Ovary (tissue), 3 donors: ENCODE results near the gene CCDC61.

Source experiments
- EP300 ChIP-seq: sonication (generic); formaldehyde crosslinking; IDR thresholded peaks from one replicate; pipeline ENCODE4 v1.6.1; 2017; ENCODE audit warnings: antibody characterized with exemption
- POLR2A ChIP-seq: fragments of 450-650 bp; IDR thresholded peaks from one replicate; pipeline ENCODE4 v1.6.1; 2017; ENCODE audit warnings: antibody characterized with exemption, mild to moderate bottlenecking, moderate library complexity
- TF ChIP-seq, protein P1 (sequence below), 3 donors: fragments of 450-650 bp in 2 of 3; fragments of 200-600 bp in 1 of 3; IDR thresholded peaks; one replicate each; pipeline versions ENCODE4 v1.5.1 to v1.8.0; 2016 to 2022; ENCODE audit warnings: antibody characterized with exemption in 3 of 3, mild to moderate bottlenecking in 1 of 3
- donor health status: DM: no; HTN: no; CAD: no.

DNA sequence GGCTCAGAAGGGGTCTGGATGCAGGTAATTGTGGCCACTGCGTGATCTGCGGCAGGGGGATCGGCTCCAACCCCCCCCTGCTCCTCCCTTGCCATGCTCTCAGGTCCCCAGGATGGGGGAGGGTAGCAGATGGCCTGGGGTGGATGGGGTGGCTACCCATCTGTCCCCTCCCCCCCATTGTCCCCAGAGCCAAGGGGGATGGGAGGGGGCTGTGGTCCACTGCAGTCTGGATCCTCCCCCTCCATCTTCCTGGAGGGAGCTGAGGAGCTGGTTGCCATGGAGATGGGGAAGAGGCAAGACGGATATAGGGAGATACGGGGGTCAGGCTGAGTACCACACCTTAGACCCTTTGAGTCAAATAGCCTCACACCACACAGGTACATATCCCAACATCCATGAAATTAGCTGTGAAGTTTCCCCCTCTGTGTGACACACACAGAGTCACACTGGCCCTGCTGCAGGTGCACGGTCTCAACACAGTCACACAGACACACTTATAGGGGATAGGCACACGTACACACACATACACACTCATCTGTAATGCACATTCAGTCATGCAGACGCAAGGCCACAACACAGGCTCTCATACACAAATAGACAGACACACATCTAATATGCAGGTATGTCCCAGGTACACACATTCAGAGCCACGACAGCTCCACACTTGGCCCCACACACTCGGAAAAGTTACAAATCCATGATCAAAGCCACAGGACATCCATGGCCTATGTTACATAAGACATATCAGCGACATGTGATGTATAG lies 19.8 kb upstream of the CCDC61 start:
- TF ChIP-seq, protein P1, sequence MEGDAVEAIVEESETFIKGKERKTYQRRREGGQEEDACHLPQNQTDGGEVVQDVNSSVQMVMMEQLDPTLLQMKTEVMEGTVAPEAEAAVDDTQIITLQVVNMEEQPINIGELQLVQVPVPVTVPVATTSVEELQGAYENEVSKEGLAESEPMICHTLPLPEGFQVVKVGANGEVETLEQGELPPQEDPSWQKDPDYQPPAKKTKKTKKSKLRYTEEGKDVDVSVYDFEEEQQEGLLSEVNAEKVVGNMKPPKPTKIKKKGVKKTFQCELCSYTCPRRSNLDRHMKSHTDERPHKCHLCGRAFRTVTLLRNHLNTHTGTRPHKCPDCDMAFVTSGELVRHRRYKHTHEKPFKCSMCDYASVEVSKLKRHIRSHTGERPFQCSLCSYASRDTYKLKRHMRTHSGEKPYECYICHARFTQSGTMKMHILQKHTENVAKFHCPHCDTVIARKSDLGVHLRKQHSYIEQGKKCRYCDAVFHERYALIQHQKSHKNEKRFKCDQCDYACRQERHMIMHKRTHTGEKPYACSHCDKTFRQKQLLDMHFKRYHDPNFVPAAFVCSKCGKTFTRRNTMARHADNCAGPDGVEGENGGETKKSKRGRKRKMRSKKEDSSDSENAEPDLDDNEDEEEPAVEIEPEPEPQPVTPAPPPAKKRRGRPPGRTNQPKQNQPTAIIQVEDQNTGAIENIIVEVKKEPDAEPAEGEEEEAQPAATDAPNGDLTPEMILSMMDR (IDR thresholded peaks at IDR 0.05) = no peak
- TF ChIP-seq POLR2A (no peak), EP300 (no peak)
